Breast epithelium (tissue), 4 donors: ENCODE results near the gene FBXL19. TPM values are rescaled to one million over a fixed set of nuclear protein-coding genes. Genes with fewer than 3 reads are reported as not detected.

Source experiments
- DNase-seq, 2 donors: peaks; one replicate each; pipeline ENCODE4 v3.0.0-alpha.2; 2019; ENCODE audit warnings: low spot score in 2 of 2
- H3K27ac ChIP-seq, 2 donors: fragments of 200-600 bp; sonication (generic) in 1 of 2; one replicate each; pipeline ENCODE4 v1.5.1; 2016 to 2019; ENCODE audit warnings: mild to moderate bottlenecking in 1 of 2
- H3K27me3 ChIP-seq, 2 donors: fragments of 200-600 bp; sonication (generic) in 1 of 2; one replicate each; pipeline versions ENCODE4 v1.5.1 to v1.6.0; 2017 to 2019; ENCODE audit warnings: control low read depth in 1 of 2, mild to moderate bottlenecking in 1 of 2
- H3K36me3 ChIP-seq: fragments of 200-600 bp; one replicate; pipeline ENCODE4 v1.5.1; 2019
- H3K4me1 ChIP-seq, 2 donors: fragments of 200-600 bp; sonication (generic); one replicate each; pipeline ENCODE4 v1.5.1; 2016 to 2019; ENCODE audit warnings: control low read depth in 1 of 2
- H3K4me3 ChIP-seq, 3 donors: fragments of 200-600 bp; sonication (generic); 1 replicate in 2 of 3; 2 replicates in 1 of 3; pipeline ENCODE4 v1.5.1; 2016 to 2019; ENCODE audit warnings: mild to moderate bottlenecking in 3 of 3, moderate library complexity in 2 of 3
- H3K9me3 ChIP-seq, 2 donors: fragments of 200-600 bp; sonication (generic) in 1 of 2; one replicate each; pipeline ENCODE4 v1.5.1; 2016 to 2019; ENCODE audit warnings: control low read depth in 1 of 2
- POLR2A ChIP-seq: fragments of 450-650 bp; IDR thresholded peaks from one replicate; pipeline ENCODE4 v1.6.1; 2016; ENCODE audit warnings: antibody characterized with exemption, mild to moderate bottlenecking, moderate library complexity
- POLR2AphosphoS5 ChIP-seq, 3 donors: sonication (generic); formaldehyde crosslinking; IDR thresholded peaks; one replicate each; pipeline ENCODE4 v1.6.1; 2017; ENCODE audit warnings: antibody characterized with exemption in 3 of 3
- intact Hi-C: fragments of 100-400 bp; cut with DNase I; formaldehyde crosslinking; loops from one replicate; pipeline ENCODE4 v1.15.1; 2023; ENCODE audit warnings: low total_unique reads
- total RNA-seq, 3 donors: library from RNA; depleted of rRNA; stranded (reverse); fragments of >200 nt; gene quantifications; one replicate each; pipeline ENCODE4 v1.1.0, GENCODE V29; 2016
- TF ChIP-seq, protein P1 (sequence below), 3 donors: fragments of 450-650 bp; IDR thresholded peaks; one replicate each; pipeline ENCODE4 v1.5.1; 2016 to 2017; ENCODE audit warnings: antibody characterized with exemption in 3 of 3, mild to moderate bottlenecking in 3 of 3, moderate library complexity in 3 of 3

The FBXL19 gene
- 10 to 100 TPM in 1 of 3 donors, 1 to 10 TPM in 2; 4.5 to 12.7 (median 9.2) TPM for total RNA-seq

DNA sequence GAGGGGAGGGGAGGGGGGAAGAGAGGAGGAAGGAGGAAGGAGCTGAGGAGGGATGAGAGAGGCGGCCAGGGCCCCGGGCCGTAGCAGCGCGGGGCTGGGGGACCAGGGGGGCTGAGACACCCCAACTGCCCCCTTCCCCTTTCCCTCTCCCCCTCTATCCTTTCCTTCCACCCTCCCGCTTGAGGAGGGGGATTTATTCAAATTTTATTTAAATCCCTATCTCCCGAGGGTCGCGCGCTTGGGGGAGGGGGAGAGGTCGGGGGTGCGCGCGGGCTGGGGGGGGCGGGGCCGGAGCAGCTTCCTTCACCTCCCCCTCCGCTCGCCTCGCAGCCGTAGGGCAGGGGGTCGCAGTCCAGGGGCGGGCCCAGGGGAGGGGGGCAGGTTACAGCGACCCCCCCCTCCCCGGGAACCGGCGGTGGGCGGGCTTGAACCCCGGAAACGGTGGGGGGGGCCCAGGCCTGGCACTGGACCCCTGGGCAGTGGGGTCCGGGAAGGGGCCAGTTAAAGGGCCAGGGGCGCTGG, at the start of gene FBXL19:
Gene FBXL19, plus strand, starts transcription at position 19 of the 522 bp plus-strand sequence. CDS start 2,183 bp downstream, outside the sequence.
- Histone ChIP-seq H3K4me3 (peak within 1 kb of the TSS; percentile 65 to 85 (median 67)), H3K27ac (peak within 1 kb of the TSS; percentile 94 to 97), H3K4me1 (peaks cover 0 to 7% of the 10 kb centered on the region in 2 donors), H3K9me3 (no peaks in the 10 kb centered on the region), H3K36me3 (no peaks in the 10 kb centered on the region), H3K27me3 (no peaks in the 10 kb centered on the region)
- TF ChIP-seq POLR2A = no peak
- TF ChIP-seq, protein P1, sequence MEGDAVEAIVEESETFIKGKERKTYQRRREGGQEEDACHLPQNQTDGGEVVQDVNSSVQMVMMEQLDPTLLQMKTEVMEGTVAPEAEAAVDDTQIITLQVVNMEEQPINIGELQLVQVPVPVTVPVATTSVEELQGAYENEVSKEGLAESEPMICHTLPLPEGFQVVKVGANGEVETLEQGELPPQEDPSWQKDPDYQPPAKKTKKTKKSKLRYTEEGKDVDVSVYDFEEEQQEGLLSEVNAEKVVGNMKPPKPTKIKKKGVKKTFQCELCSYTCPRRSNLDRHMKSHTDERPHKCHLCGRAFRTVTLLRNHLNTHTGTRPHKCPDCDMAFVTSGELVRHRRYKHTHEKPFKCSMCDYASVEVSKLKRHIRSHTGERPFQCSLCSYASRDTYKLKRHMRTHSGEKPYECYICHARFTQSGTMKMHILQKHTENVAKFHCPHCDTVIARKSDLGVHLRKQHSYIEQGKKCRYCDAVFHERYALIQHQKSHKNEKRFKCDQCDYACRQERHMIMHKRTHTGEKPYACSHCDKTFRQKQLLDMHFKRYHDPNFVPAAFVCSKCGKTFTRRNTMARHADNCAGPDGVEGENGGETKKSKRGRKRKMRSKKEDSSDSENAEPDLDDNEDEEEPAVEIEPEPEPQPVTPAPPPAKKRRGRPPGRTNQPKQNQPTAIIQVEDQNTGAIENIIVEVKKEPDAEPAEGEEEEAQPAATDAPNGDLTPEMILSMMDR (IDR thresholded peaks at IDR 0.05) = no peak
- no peak for TF ChIP-seq POLR2AphosphoS5 (IDR thresholded peaks at IDR 0.05)
- intact Hi-C loops = no loop called here
- DNase-seq = no peak

- TF ChIP-seq POLR2A = no peak
- TF ChIP-seq, protein P1 (IDR thresholded peaks at IDR 0.05) = no peak
- TF ChIP-seq POLR2AphosphoS5 (IDR thresholded peaks at IDR 0.05) = no peak
- Histone ChIP-seq H3K4me3 (peak overlapping the region; percentile 95 to 97 (median 96)), H3K27me3 (no peaks in the 10 kb centered on the region), H3K27ac (peak overlapping the region; percentile 89 to 94), H3K36me3 (no peaks in the 10 kb centered on the region), H3K4me1 (peaks cover 0 to 9% of the 10 kb centered on the region in 2 donors), H3K9me3 (no peaks in the 10 kb centered on the region)
- no peak for DNase-seq
- intact Hi-C loops = no loop called here
These were observed 49.0 kb upstream of the FBXL19 start for GRCh38 chr16:30874244-30874820.

DNA sequence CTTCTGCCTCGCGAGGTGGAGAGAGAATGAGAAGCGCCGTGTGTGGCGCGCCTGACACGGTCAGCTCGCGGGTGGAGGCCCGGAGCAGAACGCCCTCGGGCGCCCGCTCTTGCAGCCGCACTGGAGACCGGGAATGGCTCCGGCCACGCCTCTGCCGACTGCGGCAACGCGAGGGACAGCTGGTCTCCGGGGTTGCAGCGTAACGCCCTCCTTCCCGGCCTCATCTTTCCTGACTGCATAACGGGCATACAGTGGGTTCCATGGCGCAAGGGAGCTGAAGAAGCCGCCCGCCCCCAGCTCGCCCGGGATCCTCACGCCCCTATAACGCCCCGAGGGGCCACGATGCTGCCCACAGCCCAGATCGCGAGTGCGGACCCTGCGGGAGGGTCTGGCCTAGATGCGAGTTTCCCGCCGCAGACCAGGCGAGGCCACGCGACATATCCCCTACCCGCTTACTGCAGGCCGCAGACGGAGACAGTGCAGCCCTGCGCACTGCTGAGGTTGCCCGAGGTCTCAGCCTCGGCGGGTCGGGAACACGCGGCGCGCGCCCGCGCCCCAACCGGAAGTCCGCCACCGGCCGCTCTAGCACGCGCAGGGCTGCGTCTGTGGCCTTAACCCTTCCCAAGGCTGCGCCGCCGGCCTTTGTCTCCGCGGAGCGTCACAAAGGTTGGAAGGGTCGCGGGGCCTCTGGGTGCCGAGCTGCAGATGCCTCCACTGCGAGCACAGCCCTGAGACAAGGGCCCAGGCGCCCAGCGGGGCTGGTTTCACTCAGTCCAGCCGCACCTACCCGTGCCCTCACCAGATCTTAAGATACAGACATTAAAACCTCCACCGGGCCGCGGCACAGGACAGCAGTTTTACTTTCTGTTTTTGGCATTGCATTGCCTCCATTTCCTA, 48.3 kb upstream of the FBXL19 start:
- Histone ChIP-seq H3K4me1 (peaks cover 0 to 9% of the 10 kb centered on the region in 2 donors), H3K4me3 (peak overlapping the region; percentile 95 to 97 (median 96)), H3K36me3 (no peaks in the 10 kb centered on the region), H3K27me3 (no peaks in the 10 kb centered on the region), H3K27ac (peak overlapping the region; percentile 89 to 94), H3K9me3 (no peaks in the 10 kb centered on the region)
- TF ChIP-seq, protein P1 (IDR thresholded peaks at IDR 0.05) = no peak
- peak; percentile 69 to 84 (median 71) for TF ChIP-seq POLR2AphosphoS5 (IDR thresholded peaks at IDR 0.05)
- peak; percentile 41 for TF ChIP-seq POLR2A
- intact Hi-C loops = no loop called here
- peak; percentile 77 to 90 for DNase-seq

DNA sequence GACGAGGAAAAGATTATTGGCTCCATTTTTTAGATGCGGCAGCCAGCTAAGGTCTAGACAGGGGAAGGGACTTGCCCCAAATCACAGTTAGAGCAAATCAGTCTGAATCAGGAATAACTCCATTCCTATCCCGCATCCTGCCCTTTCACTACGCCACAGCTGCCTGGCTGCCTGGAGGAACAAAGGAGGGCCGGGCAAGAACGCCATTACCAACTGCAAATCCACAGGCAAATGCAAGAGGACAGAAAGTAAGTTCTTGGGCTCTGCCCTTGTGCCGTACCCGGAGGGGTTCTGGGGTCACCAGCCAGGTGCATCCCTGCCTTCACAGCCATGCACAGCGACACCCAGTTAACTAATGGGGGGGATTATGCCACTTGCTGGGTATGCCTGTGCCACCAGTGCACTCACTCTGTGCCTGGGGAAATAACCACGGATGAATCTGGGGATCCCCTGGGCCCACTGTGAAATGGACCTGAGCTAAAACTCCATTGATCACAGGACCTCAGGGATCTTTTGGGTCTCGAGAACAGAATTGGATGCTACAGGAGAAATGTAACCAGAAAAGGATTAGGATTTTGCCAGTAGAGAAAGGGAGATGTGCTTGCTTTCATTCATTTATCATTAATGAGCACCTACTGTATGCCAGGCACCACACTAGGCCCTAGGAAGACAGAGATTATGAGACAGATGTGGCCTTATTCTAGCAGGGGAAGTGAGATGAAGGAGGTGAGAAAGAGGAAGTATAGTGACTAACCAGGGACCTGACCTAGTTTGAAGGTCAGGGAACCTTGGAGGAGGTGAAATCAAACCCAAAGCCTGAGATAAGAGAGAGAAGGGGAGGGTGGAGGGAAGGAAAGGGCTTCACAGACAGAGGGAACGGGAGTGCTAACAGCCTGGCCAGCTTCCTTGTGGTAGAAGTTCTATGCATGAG, 47.2 kb upstream of the FBXL19 start:
- Histone ChIP-seq H3K9me3 (no peaks in the 10 kb centered on the region), H3K4me3 (peak overlapping the region; percentile 95 to 97 (median 96)), H3K36me3 (no peaks in the 10 kb centered on the region), H3K27me3 (no peaks in the 10 kb centered on the region), H3K27ac (peak overlapping the region; percentile 89 to 94), H3K4me1 (peaks cover 0 to 9% of the 10 kb centered on the region in 2 donors)
- intact Hi-C loops = no loop called here
- TF ChIP-seq POLR2AphosphoS5 (IDR thresholded peaks at IDR 0.05) = no peak
- TF ChIP-seq, protein P1 (IDR thresholded peaks at IDR 0.05) = no peak
- no peak for TF ChIP-seq POLR2A
- DNase-seq = no peak
